Nephron progenitor cell (in vitro differentiated cells): Measurements from ENCODE around the gene MTM1.

Source experiments
- DNase-seq: peaks from one replicate; pipeline ENCODE4 v3.0.0; 2021
- H3K27ac Mint-ChIP-seq: 2 replicates; pipeline ENCODE4 v1.8.0; 2021; ENCODE audit warnings: mild to moderate bottlenecking, moderate library complexity, mixed read lengths
- H3K27me3 Mint-ChIP-seq: 2 replicates; pipeline ENCODE4 v1.8.0; 2021; ENCODE audit warnings: mild to moderate bottlenecking, low read depth, mixed read lengths; ENCODE audit not compliant: poor library complexity
- H3K36me3 Mint-ChIP-seq: 2 replicates; pipeline ENCODE4 v1.8.0; 2021; ENCODE audit warnings: low read depth, mixed read lengths
- H3K4me1 Mint-ChIP-seq: 2 replicates; pipeline ENCODE4 v1.8.0; 2021; ENCODE audit warnings: mixed read lengths
- H3K4me3 Mint-ChIP-seq: 2 replicates; pipeline ENCODE4 v1.8.0; 2021; ENCODE audit warnings: mild to moderate bottlenecking, moderate library complexity, mixed read lengths
- H3K9me3 Mint-ChIP-seq: 2 replicates; pipeline ENCODE4 v1.8.0; 2021; ENCODE audit warnings: mild to moderate bottlenecking, moderate library complexity, mixed read lengths
- CTCF ChIP-seq: fragments of 200-600 bp; sonication (generic); IDR thresholded peaks from 2 replicates; pipeline ENCODE4 v1.5.0; 2021; ENCODE audit warnings: antibody characterized with exemption

Gene MTM1

GRCh38 chrX:150529587-150529986, 38.8 kb upstream of the MTM1 start:
- Mint-ChIP-seq H3K4me3 (no peak overlapping the region), H3K4me1 (no peaks in the 10 kb centered on the region), H3K27me3 (peaks cover 12% of the 10 kb centered on the region), H3K36me3 (no peaks in the 10 kb centered on the region), H3K27ac (no peak overlapping the region), H3K9me3 (peaks cover 58% of the 10 kb centered on the region)
- TF ChIP-seq CTCF: no peak
- DNase-seq: no peak

GRCh38 chrX:150530821-150531220, 37.6 kb upstream of the MTM1 start:
- H3K27me3 Mint-ChIP-seq: peaks cover 12% of the 10 kb centered on the region
- no peak for TF ChIP-seq CTCF
- no peaks in the 10 kb centered on the region for H3K36me3 Mint-ChIP-seq
- DNase-seq: no peak
- peaks cover 64% of the 10 kb centered on the region for H3K9me3 Mint-ChIP-seq
- H3K27ac Mint-ChIP-seq: no peak overlapping the region
- no peaks in the 10 kb centered on the region for H3K4me1 Mint-ChIP-seq
- H3K4me3 Mint-ChIP-seq: no peak overlapping the region

- Mint-ChIP-seq H3K4me3 (no peak overlapping the region), H3K36me3 (no peaks in the 10 kb centered on the region), H3K9me3 (peaks cover 66% of the 10 kb centered on the region), H3K27me3 (peaks cover 12% of the 10 kb centered on the region), H3K4me1 (no peaks in the 10 kb centered on the region), H3K27ac (no peak overlapping the region)
- DNase-seq: no peak
- no peak for TF ChIP-seq CTCF
Observed at GRCh38 chrX:150531467-150531866, 37.0 kb upstream of the MTM1 start.

- H3K36me3 Mint-ChIP-seq: no peaks in the 10 kb centered on the region
- no peak overlapping the region for H3K4me3 Mint-ChIP-seq
- peaks cover 12% of the 10 kb centered on the region for H3K27me3 Mint-ChIP-seq
- H3K4me1 Mint-ChIP-seq: no peaks in the 10 kb centered on the region
- no peak overlapping the region for H3K27ac Mint-ChIP-seq
- no peak for DNase-seq
- no peak for TF ChIP-seq CTCF
- H3K9me3 Mint-ChIP-seq: peaks cover 73% of the 10 kb centered on the region
Observed at GRCh38 chrX:150533863-150534262, 34.6 kb upstream of the MTM1 start.

- TF ChIP-seq CTCF: no peak
- Mint-ChIP-seq H3K4me3 (no peak overlapping the region), H3K4me1 (no peaks in the 10 kb centered on the region), H3K27me3 (peaks cover 12% of the 10 kb centered on the region), H3K9me3 (peaks cover 78% of the 10 kb centered on the region), H3K27ac (no peak overlapping the region), H3K36me3 (no peaks in the 10 kb centered on the region)
- no peak for DNase-seq
Observed at GRCh38 chrX:150536455-150537116, 31.8 kb upstream of the MTM1 start.

- no peak overlapping the region for H3K27ac Mint-ChIP-seq
- H3K27me3 Mint-ChIP-seq: peaks cover 8% of the 10 kb centered on the region
- H3K9me3 Mint-ChIP-seq: peaks cover 73% of the 10 kb centered on the region
Observed at GRCh38 chrX:150537851-150538250, 30.6 kb upstream of the MTM1 start.

More at GRCh38 chrX:150537851-150538250, 30.6 kb upstream of the MTM1 start:
- Mint-ChIP-seq H3K36me3 (no peaks in the 10 kb centered on the region), H3K4me3 (no peak overlapping the region), H3K4me1 (no peaks in the 10 kb centered on the region)
- DNase-seq: no peak
- TF ChIP-seq CTCF: no peak
